Fibroblast of villous mesenchyme (primary cell): Measurements from ENCODE around the gene GPC6. TPM values are rescaled to one million over a fixed set of nuclear protein-coding genes. Genes with fewer than 3 reads are reported as not detected.

Experiments
- DNase-seq: peaks from one replicate; pipeline ENCODE4 v3.0.0-alpha.2; 2010; ENCODE audit warnings: low read depth
- H3K4me3 ChIP-seq: 2 replicates; pipeline ENCODE4 v1.5.1; 2011; ENCODE audit warnings: low read depth, mild to moderate bottlenecking, low read length
- CTCF ChIP-seq: IDR thresholded peaks from 2 replicates; pipeline ENCODE4 v1.5.1; 2012; ENCODE audit warnings: low read depth, mild to moderate bottlenecking, low read length; ENCODE audit not compliant: insufficient read depth
- small RNA-seq: library from RNA; depleted of rRNA; stranded (forward); fragments of <200 nt; gene quantifications from one replicate; pipeline ENCODE3, GENCODE V24; 2012
- total RNA-seq: library from RNA; depleted of rRNA; stranded (reverse); fragments of >200 nt; gene quantifications from 2 replicates; pipeline ENCODE4 v1.2.3, GENCODE V29; 2012

GPC6 gene
- total RNA-seq, 1 donor: 6.0 TPM

DNA sequence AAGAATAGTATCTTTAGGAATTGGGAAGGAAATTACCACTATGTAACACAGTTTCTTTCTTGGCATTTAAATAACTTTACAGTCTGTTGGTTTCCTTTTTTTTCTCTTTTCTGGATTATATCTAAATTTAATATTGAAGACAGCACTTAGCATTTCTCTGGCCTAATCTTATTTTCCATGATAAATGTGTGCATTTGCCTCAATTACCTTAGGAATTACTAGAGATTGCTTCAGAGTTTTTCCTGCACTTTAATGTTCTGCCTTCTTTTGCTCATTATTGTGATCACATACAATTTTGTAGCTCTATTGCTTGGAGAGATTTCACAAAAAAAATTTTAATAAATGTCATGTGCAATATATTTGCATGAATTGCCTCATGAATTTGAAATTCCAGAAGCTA lies 1227.7 kb downstream of the GPC6 start:
- DNase-seq: no peak
- TF ChIP-seq CTCF: no peak
- H3K4me3 ChIP-seq: no peak overlapping the region

- DNase-seq: no peak
- H3K4me3 ChIP-seq: no peak overlapping the region
- TF ChIP-seq CTCF: no peak
Observed at GRCh38 chr13:94454906-94455305, 1228.3 kb downstream of the GPC6 start.

DNA sequence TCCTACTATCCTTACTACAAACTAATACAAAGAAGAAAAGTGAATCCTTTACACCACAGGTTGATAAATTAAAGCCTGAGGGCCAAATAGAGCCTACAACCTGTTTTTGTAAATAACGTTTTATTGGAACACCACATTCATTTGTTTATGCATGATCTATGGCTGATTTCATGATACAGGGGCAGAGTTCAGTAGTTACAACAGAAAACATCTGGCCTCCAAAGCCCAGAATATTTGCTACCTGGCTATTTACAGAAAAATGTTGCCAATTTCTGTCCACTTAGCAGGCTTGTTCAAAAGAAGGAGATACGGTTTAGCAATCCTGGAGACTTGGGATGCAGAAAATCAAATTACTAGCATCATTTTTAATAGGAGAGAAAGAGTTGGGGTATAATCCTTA lies 1228.8 kb downstream of the GPC6 start:
- H3K4me3 ChIP-seq: no peak overlapping the region
- no peak for TF ChIP-seq CTCF
- no peak for DNase-seq

Small RNA genes lying within 50 kb of the gene (small RNA-seq; reads per million reads assigned to genes)
- not detected for gene RNA5SP35
